WTC11 (cell line): ENCODE data around the gene SYCP3.

Source experiments
- ATF1 ChIP-seq: sonication (generic); formaldehyde crosslinking; IDR thresholded peaks from 2 replicates; pipeline ENCODE4 v1.8.1; 2023; ENCODE audit warnings: mild to moderate bottlenecking, moderate library complexity, missing genetic modification reagents
- CBFB ChIP-seq: sonication (generic); formaldehyde crosslinking; IDR thresholded peaks from 2 replicates; pipeline ENCODE4 v1.8.1; 2022; ENCODE audit warnings: mild to moderate bottlenecking, low read depth, missing genetic modification reagents
- ESRRA ChIP-seq: sonication (generic); formaldehyde crosslinking; IDR thresholded peaks from 2 replicates; pipeline ENCODE4 v1.8.1; 2022; ENCODE audit warnings: mild to moderate bottlenecking, missing genetic modification reagents, borderline replicate concordance
- HMGA2 ChIP-seq: fragments of 250-450 bp; sonication (Bioruptor Pico); IDR thresholded peaks from 2 replicates; pipeline ENCODE4 v1.4.0; 2021; ENCODE audit warnings: mild to moderate bottlenecking, moderate library complexity
- MXD4 ChIP-seq: fragments of 250-450 bp; sonication (Bioruptor Pico); IDR thresholded peaks from 2 replicates; pipeline ENCODE4 v1.8.0; 2021; ENCODE audit warnings: mild to moderate bottlenecking, moderate library complexity, borderline replicate concordance
- NFYB ChIP-seq: sonication (generic); formaldehyde crosslinking; conservative IDR thresholded peaks from 2 replicates; pipeline ENCODE4 v1.8.0; 2022; ENCODE audit warnings: low read depth, missing genetic modification reagents
- TF ChIP-seq, protein P1 (sequence below): fragments of 250-450 bp; sonication (Bioruptor Pico); conservative IDR thresholded peaks from 2 replicates; pipeline ENCODE4 v1.9.0; 2021; ENCODE audit warnings: mild to moderate bottlenecking
- TF ChIP-seq, protein P2 (sequence below): fragments of 200-600 bp; IDR thresholded peaks from 2 replicates; pipeline ENCODE4 v1.8.0; 2022; ENCODE audit warnings: antibody characterized with exemption
- TF ChIP-seq, protein P3 (sequence below): sonication (generic); formaldehyde crosslinking; IDR thresholded peaks from 2 replicates; pipeline ENCODE4 v1.8.1; 2022; ENCODE audit warnings: mild to moderate bottlenecking, missing genetic modification reagents, moderate library complexity, borderline replicate concordance
- TF ChIP-seq, protein P4 (sequence below): sonication (generic); formaldehyde crosslinking; IDR thresholded peaks from 2 replicates; pipeline ENCODE4 v1.8.0; 2022; ENCODE audit warnings: missing genetic modification reagents
- TF ChIP-seq, protein P5 (sequence below): sonication (generic); formaldehyde crosslinking; IDR thresholded peaks from 2 replicates; pipeline ENCODE4 v1.8.0; 2022; ENCODE audit warnings: mild to moderate bottlenecking, missing genetic modification reagents
- TF ChIP-seq, protein P6 (sequence below): sonication (generic); formaldehyde crosslinking; conservative IDR thresholded peaks from 2 replicates; pipeline ENCODE4 v1.8.1; 2022; ENCODE audit warnings: mild to moderate bottlenecking, missing genetic modification reagents

DNA sequence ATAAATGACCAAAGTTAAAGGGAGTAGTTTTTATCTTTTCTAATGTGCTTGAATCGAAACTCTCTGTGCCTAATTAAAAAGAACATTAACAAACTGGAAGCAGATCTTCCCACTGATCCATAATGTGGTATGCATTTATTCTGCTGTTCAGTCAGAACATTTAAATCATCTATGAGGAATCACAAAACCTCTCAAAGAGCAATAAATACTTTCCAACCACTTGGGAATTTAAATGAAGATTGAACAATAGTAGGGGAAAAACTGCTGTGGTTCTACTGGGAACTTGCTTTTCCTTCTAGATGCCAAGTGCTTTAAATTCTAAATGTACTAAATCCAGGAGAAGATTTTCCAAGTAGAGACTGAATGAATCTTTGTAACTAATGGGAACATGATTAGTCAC, 54.2 kb downstream of the SYCP3 start:
- TF ChIP-seq, protein P1, sequence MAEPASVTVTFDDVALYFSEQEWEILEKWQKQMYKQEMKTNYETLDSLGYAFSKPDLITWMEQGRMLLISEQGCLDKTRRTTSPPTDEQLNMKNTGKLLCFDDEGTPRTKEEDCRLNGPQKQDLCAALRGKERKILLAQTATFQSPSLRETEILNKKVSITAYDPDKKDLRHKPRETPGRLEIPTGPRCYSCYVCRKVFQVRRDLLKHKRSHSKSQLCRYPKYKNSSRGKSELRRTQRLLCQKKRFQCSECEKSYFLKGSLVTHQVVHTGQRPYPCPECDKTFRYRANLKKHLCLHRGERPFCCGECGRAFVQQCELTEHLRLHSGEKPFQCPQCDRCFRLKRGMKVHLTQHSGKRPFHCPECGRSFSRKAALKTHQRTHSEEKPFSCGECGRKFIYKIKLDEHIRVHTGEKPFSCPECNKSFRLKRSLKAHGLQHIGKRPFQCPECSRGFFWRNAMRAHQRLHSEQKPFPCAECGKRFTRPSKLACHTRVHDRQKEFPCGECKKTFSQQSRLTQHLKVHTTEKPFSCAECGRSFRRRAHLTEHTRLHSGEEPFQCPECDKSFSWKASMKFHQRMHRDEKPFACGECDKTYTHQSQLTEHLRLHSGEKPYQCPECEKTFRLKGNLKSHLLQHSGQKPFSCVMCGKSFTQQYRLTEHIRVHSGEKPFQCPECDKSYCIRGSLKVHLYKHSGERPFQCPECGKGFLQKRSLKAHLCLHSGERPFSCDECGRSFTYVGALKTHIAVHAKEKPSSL (CRISPR knock-in tag) = no peak
- TF ChIP-seq, protein P2, sequence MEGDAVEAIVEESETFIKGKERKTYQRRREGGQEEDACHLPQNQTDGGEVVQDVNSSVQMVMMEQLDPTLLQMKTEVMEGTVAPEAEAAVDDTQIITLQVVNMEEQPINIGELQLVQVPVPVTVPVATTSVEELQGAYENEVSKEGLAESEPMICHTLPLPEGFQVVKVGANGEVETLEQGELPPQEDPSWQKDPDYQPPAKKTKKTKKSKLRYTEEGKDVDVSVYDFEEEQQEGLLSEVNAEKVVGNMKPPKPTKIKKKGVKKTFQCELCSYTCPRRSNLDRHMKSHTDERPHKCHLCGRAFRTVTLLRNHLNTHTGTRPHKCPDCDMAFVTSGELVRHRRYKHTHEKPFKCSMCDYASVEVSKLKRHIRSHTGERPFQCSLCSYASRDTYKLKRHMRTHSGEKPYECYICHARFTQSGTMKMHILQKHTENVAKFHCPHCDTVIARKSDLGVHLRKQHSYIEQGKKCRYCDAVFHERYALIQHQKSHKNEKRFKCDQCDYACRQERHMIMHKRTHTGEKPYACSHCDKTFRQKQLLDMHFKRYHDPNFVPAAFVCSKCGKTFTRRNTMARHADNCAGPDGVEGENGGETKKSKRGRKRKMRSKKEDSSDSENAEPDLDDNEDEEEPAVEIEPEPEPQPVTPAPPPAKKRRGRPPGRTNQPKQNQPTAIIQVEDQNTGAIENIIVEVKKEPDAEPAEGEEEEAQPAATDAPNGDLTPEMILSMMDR = no peak
- TF ChIP-seq, protein P3, sequence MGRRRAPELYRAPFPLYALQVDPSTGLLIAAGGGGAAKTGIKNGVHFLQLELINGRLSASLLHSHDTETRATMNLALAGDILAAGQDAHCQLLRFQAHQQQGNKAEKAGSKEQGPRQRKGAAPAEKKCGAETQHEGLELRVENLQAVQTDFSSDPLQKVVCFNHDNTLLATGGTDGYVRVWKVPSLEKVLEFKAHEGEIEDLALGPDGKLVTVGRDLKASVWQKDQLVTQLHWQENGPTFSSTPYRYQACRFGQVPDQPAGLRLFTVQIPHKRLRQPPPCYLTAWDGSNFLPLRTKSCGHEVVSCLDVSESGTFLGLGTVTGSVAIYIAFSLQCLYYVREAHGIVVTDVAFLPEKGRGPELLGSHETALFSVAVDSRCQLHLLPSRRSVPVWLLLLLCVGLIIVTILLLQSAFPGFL = no peak
- TF ChIP-seq, protein P4, sequence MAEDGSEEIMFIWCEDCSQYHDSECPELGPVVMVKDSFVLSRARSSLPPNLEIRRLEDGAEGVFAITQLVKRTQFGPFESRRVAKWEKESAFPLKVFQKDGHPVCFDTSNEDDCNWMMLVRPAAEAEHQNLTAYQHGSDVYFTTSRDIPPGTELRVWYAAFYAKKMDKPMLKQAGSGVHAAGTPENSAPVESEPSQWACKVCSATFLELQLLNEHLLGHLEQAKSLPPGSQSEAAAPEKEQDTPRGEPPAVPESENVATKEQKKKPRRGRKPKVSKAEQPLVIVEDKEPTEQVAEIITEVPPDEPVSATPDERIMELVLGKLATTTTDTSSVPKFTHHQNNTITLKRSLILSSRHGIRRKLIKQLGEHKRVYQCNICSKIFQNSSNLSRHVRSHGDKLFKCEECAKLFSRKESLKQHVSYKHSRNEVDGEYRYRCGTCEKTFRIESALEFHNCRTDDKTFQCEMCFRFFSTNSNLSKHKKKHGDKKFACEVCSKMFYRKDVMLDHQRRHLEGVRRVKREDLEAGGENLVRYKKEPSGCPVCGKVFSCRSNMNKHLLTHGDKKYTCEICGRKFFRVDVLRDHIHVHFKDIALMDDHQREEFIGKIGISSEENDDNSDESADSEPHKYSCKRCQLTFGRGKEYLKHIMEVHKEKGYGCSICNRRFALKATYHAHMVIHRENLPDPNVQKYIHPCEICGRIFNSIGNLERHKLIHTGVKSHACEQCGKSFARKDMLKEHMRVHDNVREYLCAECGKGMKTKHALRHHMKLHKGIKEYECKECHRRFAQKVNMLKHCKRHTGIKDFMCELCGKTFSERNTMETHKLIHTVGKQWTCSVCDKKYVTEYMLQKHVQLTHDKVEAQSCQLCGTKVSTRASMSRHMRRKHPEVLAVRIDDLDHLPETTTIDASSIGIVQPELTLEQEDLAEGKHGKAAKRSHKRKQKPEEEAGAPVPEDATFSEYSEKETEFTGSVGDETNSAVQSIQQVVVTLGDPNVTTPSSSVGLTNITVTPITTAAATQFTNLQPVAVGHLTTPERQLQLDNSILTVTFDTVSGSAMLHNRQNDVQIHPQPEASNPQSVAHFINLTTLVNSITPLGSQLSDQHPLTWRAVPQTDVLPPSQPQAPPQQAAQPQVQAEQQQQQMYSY (CRISPR knock-in tag) = no peak
- no peak for TF ChIP-seq HMGA2 (CRISPR knock-in tag)
- TF ChIP-seq, protein P5, sequence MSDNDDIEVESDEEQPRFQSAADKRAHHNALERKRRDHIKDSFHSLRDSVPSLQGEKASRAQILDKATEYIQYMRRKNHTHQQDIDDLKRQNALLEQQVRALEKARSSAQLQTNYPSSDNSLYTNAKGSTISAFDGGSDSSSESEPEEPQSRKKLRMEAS (CRISPR knock-in tag) = no peak
- TF ChIP-seq ATF1 = no peak
- TF ChIP-seq MXD4 (CRISPR knock-in tag) = no peak
- TF ChIP-seq ESRRA (CRISPR knock-in tag) = no peak
- no peak for TF ChIP-seq CBFB
- TF ChIP-seq, protein P6, sequence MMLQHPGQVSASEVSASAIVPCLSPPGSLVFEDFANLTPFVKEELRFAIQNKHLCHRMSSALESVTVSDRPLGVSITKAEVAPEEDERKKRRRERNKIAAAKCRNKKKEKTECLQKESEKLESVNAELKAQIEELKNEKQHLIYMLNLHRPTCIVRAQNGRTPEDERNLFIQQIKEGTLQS = no peak
- TF ChIP-seq NFYB (CRISPR knock-in tag) = no peak
